ENCODE results near the gene PREP.

The PREP gene

GRCh38 chr6:105430685-105431084, 27.8 kb upstream of the PREP start:
- Histone ChIP-seq H3F3A (ENCODE audit: insufficient read depth) (no peaks in the 10 kb centered on the region), H3K27ac (ENCODE audit: low read depth, low read length) (no peak overlapping the region), H3K27me3 (ENCODE audit: low read length) (no peaks in the 10 kb centered on the region), H3K9me3 (ENCODE audit: insufficient read depth, low read length) (no peaks in the 10 kb centered on the region), H3K4me3 (ENCODE audit: insufficient read depth, low read length, poor library complexity, severe bottlenecking) (no peak overlapping the region), H3K9ac (ENCODE audit: low read length) (no peak overlapping the region), H3K9me2 (replicated peaks; ENCODE audit: insufficient read depth, low read length) (no peaks in the 10 kb centered on the region), H2AFZ (ENCODE audit: low read depth, low read length, severe bottlenecking) (no peak overlapping the region), H3K36me3 (ENCODE audit: low read length) (no peaks in the 10 kb centered on the region), H3K79me2 (ENCODE audit: insufficient read depth, low read length) (no peaks in the 10 kb centered on the region), H3K4me2 (ENCODE audit: low read depth, low read length, poor library complexity, severe bottlenecking) (no peak overlapping the region), H4K20me1 (ENCODE audit: low read depth, low read length) (no peaks in the 10 kb centered on the region)
- no peak for TF ChIP-seq CTCF (IDR thresholded peaks at IDR 0.05; ENCODE audit: insufficient read depth, low read length, poor library complexity, severe bottlenecking)

DNA sequence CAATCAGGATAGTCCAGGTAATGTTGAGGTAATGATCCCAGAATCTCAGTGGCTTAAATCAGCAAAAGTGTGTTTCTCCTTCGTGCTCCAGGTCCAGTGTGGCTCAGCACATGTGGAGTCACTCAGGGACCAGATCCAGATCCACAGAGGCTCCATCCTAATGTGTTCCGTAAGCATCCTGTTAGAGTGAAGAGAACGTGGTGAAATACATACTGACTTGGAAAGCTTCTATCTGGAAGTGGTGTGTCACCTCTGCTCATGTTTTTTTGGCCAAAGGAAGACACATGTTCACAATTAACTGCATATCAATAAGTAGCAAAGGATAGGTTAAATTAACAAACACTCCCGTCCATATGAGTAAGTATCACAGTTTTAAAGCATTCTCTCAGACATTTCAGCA, 26.8 kb upstream of the PREP start:
- H4K20me1 ChIP-seq (ENCODE audit: low read depth, low read length): no peaks in the 10 kb centered on the region
- H3F3A ChIP-seq (ENCODE audit: insufficient read depth): no peaks in the 10 kb centered on the region
- no peaks in the 10 kb centered on the region for H3K9me3 ChIP-seq (ENCODE audit: insufficient read depth, low read length)
- no peaks in the 10 kb centered on the region for H3K27me3 ChIP-seq (ENCODE audit: low read length)
- no peak overlapping the region for H3K4me2 ChIP-seq (ENCODE audit: low read depth, low read length, poor library complexity, severe bottlenecking)
- TF ChIP-seq CTCF (IDR thresholded peaks at IDR 0.05; ENCODE audit: insufficient read depth, low read length, poor library complexity, severe bottlenecking) (no peak), EZH2phosphoT487 (conservative IDR thresholded peaks at IDR 0.05; ENCODE audit: low read length) (no peak)
- H3K36me3 ChIP-seq (ENCODE audit: low read length): no peaks in the 10 kb centered on the region
- no peaks in the 10 kb centered on the region for H3K9me2 ChIP-seq (replicated peaks; ENCODE audit: insufficient read depth, low read length)
- H3K4me3 ChIP-seq (ENCODE audit: insufficient read depth, low read length, poor library complexity, severe bottlenecking): no peak overlapping the region
- H3K27ac ChIP-seq (ENCODE audit: low read depth, low read length): no peak overlapping the region
- H3K9ac ChIP-seq (ENCODE audit: low read length): no peak overlapping the region
- H2AFZ ChIP-seq (ENCODE audit: low read depth, low read length, severe bottlenecking): no peak overlapping the region
- no peaks in the 10 kb centered on the region for H3K79me2 ChIP-seq (ENCODE audit: insufficient read depth, low read length)

- Histone ChIP-seq H3K27me3 (ENCODE audit: low read length) (no peaks in the 10 kb centered on the region), H3K4me3 (ENCODE audit: insufficient read depth, low read length, poor library complexity, severe bottlenecking) (no peak overlapping the region), H3K79me2 (ENCODE audit: insufficient read depth, low read length) (no peaks in the 10 kb centered on the region), H2AFZ (ENCODE audit: low read depth, low read length, severe bottlenecking) (no peak overlapping the region), H3K9me3 (ENCODE audit: insufficient read depth, low read length) (no peaks in the 10 kb centered on the region), H3F3A (ENCODE audit: insufficient read depth) (no peaks in the 10 kb centered on the region), H3K36me3 (ENCODE audit: low read length) (no peaks in the 10 kb centered on the region), H3K27ac (ENCODE audit: low read depth, low read length) (no peak overlapping the region), H3K9ac (ENCODE audit: low read length) (no peak overlapping the region), H3K9me2 (replicated peaks; ENCODE audit: insufficient read depth, low read length) (no peaks in the 10 kb centered on the region), H4K20me1 (ENCODE audit: low read depth, low read length) (no peaks in the 10 kb centered on the region), H3K4me2 (ENCODE audit: low read depth, low read length, poor library complexity, severe bottlenecking) (no peak overlapping the region)
- TF ChIP-seq EZH2phosphoT487 (conservative IDR thresholded peaks at IDR 0.05; ENCODE audit: low read length) (no peak), CTCF (IDR thresholded peaks at IDR 0.05; ENCODE audit: insufficient read depth, low read length, poor library complexity, severe bottlenecking) (no peak)
Measured at GRCh38 chr6:105428342-105428957, 25.6 kb upstream of the PREP start.
